Fibroblast of skin of left quadriceps (primary cell): ENCODE measurements around the gene BAZ1A.
"Not testable (repeated sequence)": the region's sequence is repeated elsewhere in the genome, so short reads cannot be mapped to it uniquely, and the experiment has no call there.

Experiments
- DNase-seq, 2 experiments: peaks; one replicate each; pipeline ENCODE4 v3.0.0-alpha.2; 2013; ENCODE audit warnings: low read depth in 2 of 2

BAZ1A gene

GRCh38 chr14:34853041-34853440 lies 22.1 kb downstream of the BAZ1A start:
- DNase-seq, result no peak

GRCh38 chr14:34851395-34851794 lies 23.8 kb downstream of the BAZ1A start:
- peak in 1 of 2 experiments; percentile 21 for DNase-seq

- DNase-seq, result no peak
Measured at GRCh38 chr14:34845869-34846268, 29.3 kb downstream of the BAZ1A start.

GRCh38 chr14:34843011-34843554 lies 32.1 kb downstream of the BAZ1A start:
- DNase-seq, result peak; percentile 26 to 37

GRCh38 chr14:34837801-34838322 lies 37.3 kb downstream of the BAZ1A start:
- DNase-seq, result no peak

GRCh38 chr14:34835312-34835711 lies 39.8 kb downstream of the BAZ1A start:
- DNase-seq, result no peak

- DNase-seq, result no peak
Measured at GRCh38 chr14:34833549-34834523, 41.3 kb downstream of the BAZ1A start.

- DNase-seq, result peak in 1 of 2 experiments; percentile 10
Measured at GRCh38 chr14:34826661-34827060, 48.5 kb downstream of the BAZ1A start.

- peak; percentile 8 to 12 for DNase-seq
Measured at GRCh38 chr14:34824826-34825225, 50.3 kb downstream of the BAZ1A start.

GRCh38 chr14:34824256-34824655 lies 50.9 kb downstream of the BAZ1A start:
- no peak for DNase-seq

GRCh38 chr14:34817768-34818167 lies 57.4 kb downstream of the BAZ1A start:
- DNase-seq, result no peak

GRCh38 chr14:34810028-34810427 lies 65.1 kb downstream of the BAZ1A start:
- no peak for DNase-seq

GRCh38 chr14:34806257-34806656 lies 68.9 kb downstream of the BAZ1A start:
- DNase-seq, result no peak

GRCh38 chr14:34804933-34805332 lies 70.2 kb downstream of the BAZ1A start:
- no peak for DNase-seq

- not testable (repeated sequence) for DNase-seq
Measured at GRCh38 chr14:34798861-34799260, 76.3 kb downstream of the BAZ1A start.

GRCh38 chr14:34797747-34798583 lies 77.2 kb downstream of the BAZ1A start:
- DNase-seq, result no peak

- no peak for DNase-seq
Measured at GRCh38 chr14:34796902-34797301, 78.3 kb downstream of the BAZ1A start.

- no peak for DNase-seq
Measured at GRCh38 chr14:34794941-34795340, 80.2 kb downstream of the BAZ1A start.

GRCh38 chr14:34794217-34794616 lies 80.9 kb downstream of the BAZ1A start:
- DNase-seq, result no peak

- DNase-seq, result no peak
Measured at GRCh38 chr14:34792598-34792997, 82.6 kb downstream of the BAZ1A start.

- DNase-seq, result no peak
Measured at GRCh38 chr14:34785223-34786006, 89.7 kb downstream of the BAZ1A start.
